SK-N-MC (cell line): ENCODE results near the gene CD276.

Experiments used
- EZH2 ChIP-seq: fragments of 200-600 bp; sonication (generic); IDR thresholded peaks from one replicate; pipeline ENCODE4 v1.6.1; 2017; ENCODE audit warnings: antibody characterized with exemption
- FOXP2 ChIP-seq: optimal IDR thresholded peaks from 2 replicates; pipeline ENCODE3; 2011; ENCODE audit warnings: mild to moderate bottlenecking, moderate library complexity; ENCODE audit not compliant: insufficient read depth; ENCODE audit errors: extremely low read length, control extremely low read depth
- POLR2AphosphoS5 ChIP-seq: IDR thresholded peaks from 2 replicates; pipeline ENCODE4 v1.6.1; 2012; ENCODE audit warnings: mild to moderate bottlenecking, low read depth, low read length, borderline replicate concordance

DNA sequence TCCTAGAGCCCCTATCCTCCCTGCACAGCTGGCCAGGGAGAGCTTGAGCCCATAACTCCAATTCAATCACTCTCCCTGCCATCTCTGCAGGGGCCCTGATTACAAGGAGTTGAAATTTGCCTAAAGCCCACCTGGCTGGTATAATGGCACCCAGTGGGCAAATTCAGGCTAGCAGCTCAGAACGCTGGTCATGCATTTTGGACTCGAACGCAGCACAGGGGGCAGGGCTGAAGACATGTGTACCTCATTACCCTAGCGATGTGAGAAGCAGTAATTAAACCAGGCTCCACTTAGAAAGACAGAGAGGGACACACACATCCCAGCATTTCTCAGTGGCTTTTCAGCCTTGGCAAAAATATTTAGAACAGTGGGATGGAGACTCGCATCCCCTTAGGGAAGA, 65.8 kb downstream of the CD276 start:
- TF ChIP-seq POLR2AphosphoS5 (no peak), EZH2 (no peak), FOXP2 (no peak)
